DMS 273 (cell line): Measurements from ENCODE around the gene MRPL4.

Source experiments
- DNase-seq: peaks from one replicate; lab custom pipeline; 2025; ENCODE audit not compliant: unreplicated experiment; lab: John Stamatoyannopoulos, UW

Gene MRPL4

GRCh38 chr19:10251792-10252694, at the start of gene MRPL4:
Gene MRPL4 (plus strand): TSS chr19:10252214. CDS start chr19:10252254, 40 bp downstream.
- peak; percentile 99 for DNase-seq

GRCh38 chr19:10203686-10204085, 48.3 kb upstream of the MRPL4 start:
- no peak for DNase-seq

- no peak for DNase-seq
Observed at GRCh38 chr19:10205636-10206035, 46.4 kb upstream of the MRPL4 start.

- DNase-seq, result no peak
Observed at GRCh38 chr19:10206226-10206885, 45.7 kb upstream of the MRPL4 start.

GRCh38 chr19:10207026-10207425, 45.0 kb upstream of the MRPL4 start:
- DNase-seq, result no peak

DNA sequence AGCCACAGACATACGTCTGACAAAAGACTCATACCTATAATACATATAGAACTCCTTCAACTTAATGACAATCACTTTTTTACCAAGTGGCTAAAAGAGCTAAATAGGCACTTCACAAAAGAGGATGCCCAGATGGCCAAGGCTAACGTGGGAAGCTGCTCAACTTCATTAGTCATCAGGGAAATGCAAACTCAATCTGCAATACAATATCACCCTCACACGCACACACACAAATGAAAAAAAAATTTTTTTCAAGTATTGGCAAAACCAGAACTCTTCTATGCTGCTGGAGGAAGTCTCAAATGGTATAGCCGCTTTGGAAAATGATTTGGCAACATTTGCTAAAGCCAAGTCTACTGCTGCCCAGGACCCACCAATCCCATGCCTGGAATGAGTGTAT, 42.7 kb upstream of the MRPL4 start:
- peak; percentile 41 for DNase-seq

DNA sequence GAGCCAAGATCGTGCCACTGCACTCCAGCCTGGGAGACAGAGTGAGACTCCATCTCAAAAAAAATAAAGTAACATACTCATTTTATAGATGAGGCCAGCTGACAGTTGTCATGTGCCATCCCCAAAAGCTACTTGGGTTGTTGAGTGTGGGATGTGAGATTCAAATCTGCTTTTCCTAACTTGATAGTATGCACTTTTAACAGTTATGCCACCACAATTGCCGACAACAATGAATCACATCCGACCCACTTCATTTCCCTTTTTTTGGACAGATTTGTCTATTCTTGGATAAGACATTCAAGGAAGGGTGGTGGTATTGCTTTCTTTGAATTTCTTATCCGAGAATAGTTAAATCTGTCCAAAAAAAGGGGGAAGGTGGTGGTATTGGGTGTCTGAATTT, 41.0 kb upstream of the MRPL4 start:
- DNase-seq, result no peak

- DNase-seq, result no peak
Observed at GRCh38 chr19:10211691-10212090, 40.3 kb upstream of the MRPL4 start.

DNA sequence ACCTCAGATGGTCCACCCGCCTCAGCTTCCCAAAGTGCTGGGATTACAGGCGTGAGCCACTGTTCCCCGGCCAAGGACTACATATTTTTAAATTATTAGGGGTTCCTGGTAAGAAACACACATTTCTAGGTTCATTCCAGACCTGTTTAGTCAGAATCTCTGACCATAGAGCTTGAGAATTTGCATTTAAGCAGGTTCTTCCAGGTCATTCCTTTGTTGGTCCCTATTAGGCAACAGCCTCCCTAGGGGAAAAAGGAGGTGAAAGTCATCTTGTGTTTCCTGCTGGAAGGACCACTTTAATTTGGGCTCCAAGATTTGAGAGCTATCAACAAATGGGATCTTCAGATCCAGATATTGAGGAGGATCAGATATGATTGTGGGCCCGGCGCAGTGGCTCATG, 37.2 kb upstream of the MRPL4 start:
- no peak for DNase-seq

DNA sequence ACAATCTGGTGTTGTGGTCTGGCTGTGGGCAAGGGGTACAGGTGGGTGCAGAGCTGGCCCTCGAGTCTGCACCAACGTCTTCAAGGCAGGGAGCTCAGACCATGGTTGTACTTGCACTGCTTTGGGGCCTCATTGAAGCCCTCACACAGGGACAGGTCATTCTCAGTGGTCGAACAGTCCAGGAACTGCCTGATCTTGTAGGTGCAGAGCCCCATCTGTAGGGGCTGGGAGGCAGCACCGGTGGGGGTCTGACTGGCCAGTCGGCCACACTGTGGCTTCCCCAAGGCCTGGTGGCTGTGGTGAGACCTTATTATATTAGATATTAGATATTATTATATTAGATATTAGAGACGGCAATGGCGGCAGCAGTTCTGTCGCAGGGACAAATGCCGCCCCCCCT, 34.9 kb upstream of the MRPL4 start:
- DNase-seq, result no peak

GRCh38 chr19:10219678-10220077, 32.3 kb upstream of the MRPL4 start:
- DNase-seq, result peak; percentile 65

DNA sequence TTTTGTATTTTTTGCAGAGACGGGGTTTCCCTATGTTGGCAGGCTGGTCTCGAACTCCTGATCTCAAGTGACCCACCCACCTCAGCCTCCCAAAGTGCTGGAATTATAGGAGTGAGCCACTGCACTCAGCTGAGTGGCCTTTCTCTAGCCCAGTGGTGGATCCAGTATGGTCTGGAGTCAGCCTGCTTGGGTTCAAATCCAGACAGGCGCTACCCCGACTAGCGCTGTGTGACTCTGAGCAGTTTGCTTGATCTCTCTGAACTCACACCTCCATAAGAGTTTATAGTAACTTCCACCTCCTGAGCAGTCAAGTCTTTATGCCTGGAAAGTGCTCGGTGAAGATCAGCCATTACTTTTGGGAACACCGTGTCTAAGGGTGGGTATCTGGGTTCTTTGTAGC, 31.3 kb upstream of the MRPL4 start:
- DNase-seq, result no peak

- no peak for DNase-seq
Observed at GRCh38 chr19:10222201-10222890, 29.7 kb upstream of the MRPL4 start.

GRCh38 chr19:10223488-10224213, 28.4 kb upstream of the MRPL4 start:
- DNase-seq, result no peak

- no peak for DNase-seq
Observed at GRCh38 chr19:10224337-10224736, 27.7 kb upstream of the MRPL4 start.

- DNase-seq, result no peak
Observed at GRCh38 chr19:10226021-10226375, 26.0 kb upstream of the MRPL4 start.

DNA sequence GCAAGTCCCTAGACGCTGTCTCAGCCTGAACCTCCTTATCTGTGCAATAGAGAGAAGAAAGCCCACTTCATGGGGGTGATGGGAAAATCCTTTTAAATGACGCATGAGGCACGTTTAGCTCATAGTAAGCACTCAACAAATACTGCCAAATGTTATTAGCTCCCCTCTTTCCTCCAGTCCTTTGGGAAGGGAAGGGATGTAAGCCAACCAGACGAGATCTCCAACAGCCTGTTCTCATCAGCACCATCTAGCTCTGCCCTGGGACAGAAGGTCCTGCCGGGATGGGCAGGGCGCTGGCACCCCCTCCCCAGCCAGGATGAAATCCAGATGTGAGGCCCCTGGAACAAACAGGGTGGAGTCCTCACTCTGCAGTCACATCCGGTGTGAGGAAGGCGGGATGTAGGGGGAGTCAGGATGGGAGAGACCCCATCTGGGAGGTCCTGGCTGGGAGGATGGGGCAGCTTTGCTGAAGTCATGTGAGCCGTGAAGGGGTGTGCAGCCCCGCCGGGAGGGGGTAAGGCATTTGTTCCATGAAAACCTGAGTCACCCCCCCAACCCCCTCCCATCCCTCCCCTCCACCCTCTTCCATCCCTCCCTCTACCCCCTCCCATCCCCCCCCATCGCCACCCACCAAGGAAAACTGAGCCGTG, 25.5 kb upstream of the MRPL4 start:
- no peak for DNase-seq

DNA sequence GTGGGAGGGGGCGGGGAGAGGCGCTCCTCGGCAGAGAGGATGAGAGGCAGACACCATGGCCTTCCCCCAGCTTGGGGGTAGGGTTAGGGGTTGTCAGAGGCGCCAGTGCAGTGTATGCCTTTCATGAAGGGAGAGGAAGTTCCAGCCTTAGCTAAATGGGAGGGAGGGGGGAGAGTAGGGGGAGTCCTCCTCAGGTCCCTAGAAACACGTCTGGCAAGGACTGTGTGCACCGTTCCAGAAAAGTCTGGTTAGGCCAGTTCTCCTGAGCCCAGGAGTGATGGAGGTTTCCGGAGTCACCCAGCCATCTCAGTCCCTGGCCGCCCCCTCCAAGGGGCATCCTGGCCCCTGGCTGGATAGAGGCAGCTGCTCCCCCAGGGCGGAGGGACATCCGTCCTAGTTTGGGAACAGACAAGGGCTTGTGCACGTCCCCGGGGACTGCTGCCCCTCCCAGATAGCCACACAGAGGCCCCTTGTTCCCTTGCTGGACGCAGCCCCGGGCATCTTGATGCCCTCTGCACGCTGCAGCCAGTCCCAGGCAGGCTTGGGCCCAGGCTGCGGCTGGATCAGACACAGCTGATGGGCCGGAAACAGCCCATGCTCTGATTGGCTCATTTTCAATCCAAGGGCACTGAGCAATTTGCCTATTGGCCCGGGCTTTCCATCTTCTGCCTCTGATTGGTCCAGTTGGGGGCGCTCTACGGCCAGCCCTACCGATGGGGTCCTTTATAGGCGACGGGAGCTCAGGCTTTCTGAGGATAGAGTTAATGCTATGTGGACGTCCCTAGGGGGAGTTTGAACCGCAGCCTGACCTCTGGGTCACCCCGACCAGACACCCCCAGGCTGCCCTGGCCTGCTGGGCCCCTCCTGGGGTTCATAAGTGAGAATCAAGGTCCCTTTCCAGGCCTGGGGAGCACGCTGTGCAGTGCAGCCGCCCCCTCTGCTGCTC, 24.7 kb upstream of the MRPL4 start:
- no peak for DNase-seq

DNA sequence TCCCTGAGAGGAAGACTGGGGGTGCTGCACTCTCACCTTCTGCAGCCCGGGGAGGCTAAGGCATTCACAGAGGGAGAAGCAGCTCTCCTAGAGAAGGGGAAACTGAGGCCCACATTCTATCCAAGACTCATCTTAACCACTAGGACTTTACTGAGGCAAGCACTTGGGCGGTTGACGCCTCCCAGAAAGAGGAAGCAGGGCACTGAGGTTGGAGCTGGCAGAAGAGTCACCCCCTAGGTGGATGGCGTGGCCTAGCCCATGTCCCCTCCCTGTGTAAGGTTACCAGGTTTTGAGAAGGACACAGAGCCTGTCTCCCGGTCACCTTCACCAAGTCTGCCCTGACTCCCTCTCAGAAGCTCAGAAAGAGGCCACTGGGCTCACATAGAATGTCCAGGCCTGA, 23.6 kb upstream of the MRPL4 start:
- no peak for DNase-seq

DNA sequence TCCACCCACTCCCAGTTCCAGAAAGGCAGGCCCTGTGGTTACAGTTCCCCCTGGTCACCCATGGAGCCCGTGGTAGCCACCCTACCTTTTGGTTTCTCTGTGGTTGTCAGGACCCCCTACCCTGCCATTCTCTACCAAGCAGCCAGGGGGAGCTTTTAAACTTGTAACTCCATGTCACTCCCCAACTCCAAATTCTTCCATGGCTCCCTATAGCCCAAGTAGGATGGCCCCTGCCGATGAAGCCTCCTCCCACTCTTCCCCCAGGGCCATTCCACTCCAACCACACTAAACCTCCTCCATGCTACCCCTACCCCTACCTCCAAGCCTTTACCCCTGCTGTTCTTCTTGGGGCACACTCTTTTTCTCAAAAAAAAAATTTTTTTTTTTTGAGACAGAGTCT, 23.1 kb upstream of the MRPL4 start:
- DNase-seq, result peak; percentile 69
